A172 (cell line): Measurements from ENCODE around the gene PROM1. TPM values are rescaled to one million over a fixed set of nuclear protein-coding genes. Genes with fewer than 3 reads are reported as not detected.

ENCODE experiments used
- DNase-seq: peaks from one replicate; pipeline ENCODE4 v3.0.0-alpha.2; 2015; ENCODE audit warnings: low spot score
- total RNA-seq: library from RNA; depleted of rRNA; stranded (reverse); fragments of >200 nt; shearing (Covaris generic); gene quantifications from 2 replicates; pipeline ENCODE4 v1.2.3, GENCODE V29; 2014

PROM1 gene
- total RNA-seq, 1 experiment from 2014 or later, result 0.02 TPM

GRCh38 chr4:16062601-16063000 lies 21.2 kb downstream of the PROM1 start:
- no peak for DNase-seq

- DNase-seq, result no peak
These were observed 27.0 kb downstream of the PROM1 start for GRCh38 chr4:16056681-16057385.

GRCh38 chr4:16055873-16056272 lies 27.9 kb downstream of the PROM1 start:
- DNase-seq, result no peak

- no peak for DNase-seq
These were observed 28.4 kb downstream of the PROM1 start for GRCh38 chr4:16055471-16055870.

GRCh38 chr4:16052939-16053338 lies 30.9 kb downstream of the PROM1 start:
- DNase-seq, result no peak

GRCh38 chr4:16051980-16052379 lies 31.8 kb downstream of the PROM1 start:
- DNase-seq, result no peak

GRCh38 chr4:16051132-16051531 lies 32.7 kb downstream of the PROM1 start:
- no peak for DNase-seq

GRCh38 chr4:16050669-16051068 lies 33.2 kb downstream of the PROM1 start:
- no peak for DNase-seq

GRCh38 chr4:16048619-16049419 lies 35.0 kb downstream of the PROM1 start:
- no peak for DNase-seq

GRCh38 chr4:16045687-16046086 lies 38.1 kb downstream of the PROM1 start:
- DNase-seq, result no peak

GRCh38 chr4:16043642-16044498 lies 40.0 kb downstream of the PROM1 start:
- no peak for DNase-seq

GRCh38 chr4:16039139-16039538 lies 44.7 kb downstream of the PROM1 start:
- DNase-seq, result no peak

- DNase-seq, result no peak
These were observed 45.9 kb downstream of the PROM1 start for GRCh38 chr4:16037901-16038300.

GRCh38 chr4:16035843-16036242 lies 48.0 kb downstream of the PROM1 start:
- DNase-seq, result no peak

GRCh38 chr4:16034010-16034748 lies 49.6 kb downstream of the PROM1 start:
- peak; percentile 36 for DNase-seq

- DNase-seq, result peak; percentile 6
These were observed 51.4 kb downstream of the PROM1 start for GRCh38 chr4:16032396-16032770.

- no peak for DNase-seq
These were observed 52.1 kb downstream of the PROM1 start for GRCh38 chr4:16031546-16032395.

- no peak for DNase-seq
These were observed 53.9 kb downstream of the PROM1 start for GRCh38 chr4:16029886-16030285.

- no peak for DNase-seq
These were observed 54.6 kb downstream of the PROM1 start for GRCh38 chr4:16029262-16029661.

GRCh38 chr4:16027626-16028025 lies 56.2 kb downstream of the PROM1 start:
- DNase-seq, result no peak

- DNase-seq, result no peak
These were observed 56.7 kb downstream of the PROM1 start for GRCh38 chr4:16027114-16027513.
